Endodermal cell (in vitro differentiated cells): ENCODE data around the gene FRS2. TPM values are rescaled to one million over a fixed set of nuclear protein-coding genes. Genes with fewer than 3 reads are reported as not detected.

Experiments used
- DNase-seq: peaks from one replicate; pipeline ENCODE4 v3.0.0-alpha.2; 2017
- H3K27ac ChIP-seq: 2 replicates; pipeline ENCODE4 v1.5.1; 2013; ENCODE audit warnings: mild to moderate bottlenecking, low read depth, low read length, moderate library complexity
- H3K27me3 ChIP-seq: 2 replicates; pipeline ENCODE4 v1.6.1; 2013; ENCODE audit warnings: mild to moderate bottlenecking, low read length, moderate library complexity; ENCODE audit not compliant: insufficient read depth, control insufficient read depth, poor library complexity, severe bottlenecking
- H3K36me3 ChIP-seq: 2 replicates; pipeline ENCODE4 v1.7.0; 2013; ENCODE audit warnings: mild to moderate bottlenecking, low read length, moderate library complexity; ENCODE audit not compliant: control insufficient read depth, insufficient read depth
- H3K4me1 ChIP-seq: one replicate; pipeline ENCODE4 v1.7.0; 2013; ENCODE audit warnings: low read length; ENCODE audit not compliant: control insufficient read depth, insufficient read depth
- H3K4me3 ChIP-seq: 2 replicates; pipeline ENCODE4 v1.5.1; 2013; ENCODE audit warnings: mild to moderate bottlenecking, low read length, moderate library complexity
- H3K9ac ChIP-seq: 2 replicates; pipeline ENCODE4 v1.6.1; 2013; ENCODE audit warnings: mild to moderate bottlenecking, low read length, moderate library complexity; ENCODE audit not compliant: poor library complexity, severe bottlenecking; ENCODE audit errors: extremely low read depth
- H3K9me3 ChIP-seq: 2 replicates; pipeline ENCODE4 v1.6.1; 2013; ENCODE audit warnings: mild to moderate bottlenecking, low read length, moderate library complexity; ENCODE audit not compliant: control insufficient read depth
- H3K27ac Mint-ChIP-seq: 2 replicates; pipeline ENCODE4 v1.8.0; 2020; ENCODE audit warnings: mixed read lengths
- H3K27me3 Mint-ChIP-seq: 2 replicates; pipeline ENCODE4 v1.8.0; 2021; ENCODE audit warnings: mild to moderate bottlenecking, mixed read lengths; ENCODE audit not compliant: insufficient read depth
- H3K36me3 Mint-ChIP-seq: 2 replicates; pipeline ENCODE4 v1.8.0; 2020; ENCODE audit warnings: low read depth, mixed read lengths
- H3K4me1 Mint-ChIP-seq: 2 replicates; pipeline ENCODE4 v1.8.0; 2020; ENCODE audit warnings: mixed read lengths
- H3K4me3 Mint-ChIP-seq: 2 replicates; pipeline ENCODE4 v1.8.0; 2020; ENCODE audit warnings: mild to moderate bottlenecking, moderate library complexity, mixed read lengths
- H3K9me3 Mint-ChIP-seq: 2 replicates; pipeline ENCODE4 v1.8.0; 2020; ENCODE audit warnings: mild to moderate bottlenecking, mixed read lengths
- WGBS, 2 experiments: methylation state at CpG; one replicate each; pipeline versions ENCODE4 v1.1.5 to v1.1.7; 2013; ENCODE audit warnings: missing lambda C conversion rate in 2 of 2, mixed read lengths in 1 of 2; ENCODE audit not compliant: insufficient coverage in 1 of 2, insufficient read length in 1 of 2; 5-methylcytosine and 5-hydroxymethylcytosine counted together
- total RNA-seq, 2 donors: library from RNA; stranded (reverse); fragmentation: NEBNext Ultra II Directional in 1 of 2; extraction: Animal tissue kit (Norgen Biotek cat#: 25700) in 1 of 2; gene quantifications; 2 replicates in 1 of 2; 3 replicates in 1 of 2; pipeline ENCODE4 v1.2.1, GENCODE V29; 2021
- TF ChIP-seq, protein P1 (sequence below): fragments of 200-600 bp; sonication (generic); conservative IDR thresholded peaks from 2 replicates; pipeline ENCODE4 v1.5.0; 2021; ENCODE audit warnings: antibody characterized with exemption, mild to moderate bottlenecking

Gene FRS2
- total RNA-seq, 2 donors from 2014 or later: 63.1 to 65.8 TPM

DNA sequence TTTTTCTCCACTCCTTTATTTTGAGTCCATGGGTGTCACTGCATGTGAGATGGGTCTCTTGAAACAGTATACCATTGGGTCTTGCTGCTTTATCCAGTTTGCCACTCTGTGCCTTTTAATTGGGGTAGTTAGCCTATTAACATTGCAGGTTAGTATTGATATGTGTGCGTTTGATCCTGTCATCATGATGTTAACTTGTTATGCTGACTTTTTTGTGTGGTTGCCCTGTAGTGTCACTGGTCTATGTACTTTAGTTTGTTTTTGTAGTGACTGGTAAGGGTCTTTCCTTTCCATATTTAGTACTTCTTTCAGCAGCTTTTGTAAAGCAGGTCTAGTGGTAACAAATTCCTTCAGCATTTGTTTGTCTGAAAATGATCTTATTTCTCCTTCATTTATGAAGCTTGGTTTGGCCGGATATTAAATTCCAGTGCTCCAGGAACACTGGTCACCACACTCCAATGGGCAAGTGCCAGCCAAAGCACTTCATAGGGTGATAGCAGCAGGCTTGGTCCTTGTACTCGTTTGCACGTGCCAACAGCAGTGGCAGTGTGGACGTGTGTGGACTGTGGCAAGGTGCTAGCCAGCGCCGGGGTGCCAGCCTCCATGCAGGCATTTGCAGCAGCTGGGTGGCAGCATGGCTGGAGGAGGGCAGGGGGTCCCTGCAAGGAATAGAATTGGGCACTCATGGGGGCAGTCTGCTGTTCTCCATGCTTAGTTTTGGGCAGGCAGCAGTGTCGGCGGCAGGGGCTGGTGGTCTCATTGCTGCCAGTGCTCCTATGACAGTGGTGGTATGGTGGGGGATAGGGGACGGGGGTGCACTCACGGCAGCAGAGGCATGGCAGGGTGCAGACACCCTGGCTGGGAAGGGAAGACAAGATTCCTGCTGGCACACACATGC, 53.5 kb downstream of the FRS2 start:
- Mint-ChIP-seq H3K4me3 (no peak overlapping the region), H3K9me3 (peaks cover 41% of the 10 kb centered on the region), H3K27ac (peak overlapping the region; percentile 53), H3K4me1 (peaks cover 11% of the 10 kb centered on the region), H3K36me3 (peaks cover 30% of the 10 kb centered on the region), H3K27me3 (no peaks in the 10 kb centered on the region)
- peaks cover 22% of the 10 kb centered on the region for H3K9me3 ChIP-seq
- no peaks in the 10 kb centered on the region for H3K27me3 ChIP-seq
- WGBS, 2 experiments: 95 to 100% methylated on average over 6 to 11 of the region's 11 CpGs
- no peak overlapping the region for H3K9ac ChIP-seq
- H3K27ac ChIP-seq: no peak overlapping the region
- TF ChIP-seq, protein P1, sequence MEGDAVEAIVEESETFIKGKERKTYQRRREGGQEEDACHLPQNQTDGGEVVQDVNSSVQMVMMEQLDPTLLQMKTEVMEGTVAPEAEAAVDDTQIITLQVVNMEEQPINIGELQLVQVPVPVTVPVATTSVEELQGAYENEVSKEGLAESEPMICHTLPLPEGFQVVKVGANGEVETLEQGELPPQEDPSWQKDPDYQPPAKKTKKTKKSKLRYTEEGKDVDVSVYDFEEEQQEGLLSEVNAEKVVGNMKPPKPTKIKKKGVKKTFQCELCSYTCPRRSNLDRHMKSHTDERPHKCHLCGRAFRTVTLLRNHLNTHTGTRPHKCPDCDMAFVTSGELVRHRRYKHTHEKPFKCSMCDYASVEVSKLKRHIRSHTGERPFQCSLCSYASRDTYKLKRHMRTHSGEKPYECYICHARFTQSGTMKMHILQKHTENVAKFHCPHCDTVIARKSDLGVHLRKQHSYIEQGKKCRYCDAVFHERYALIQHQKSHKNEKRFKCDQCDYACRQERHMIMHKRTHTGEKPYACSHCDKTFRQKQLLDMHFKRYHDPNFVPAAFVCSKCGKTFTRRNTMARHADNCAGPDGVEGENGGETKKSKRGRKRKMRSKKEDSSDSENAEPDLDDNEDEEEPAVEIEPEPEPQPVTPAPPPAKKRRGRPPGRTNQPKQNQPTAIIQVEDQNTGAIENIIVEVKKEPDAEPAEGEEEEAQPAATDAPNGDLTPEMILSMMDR: no peak
- H3K4me3 ChIP-seq: no peak overlapping the region
- DNase-seq: no peak
- H3K36me3 ChIP-seq: peaks cover 4% of the 10 kb centered on the region
- H3K4me1 ChIP-seq: no peaks in the 10 kb centered on the region

DNA sequence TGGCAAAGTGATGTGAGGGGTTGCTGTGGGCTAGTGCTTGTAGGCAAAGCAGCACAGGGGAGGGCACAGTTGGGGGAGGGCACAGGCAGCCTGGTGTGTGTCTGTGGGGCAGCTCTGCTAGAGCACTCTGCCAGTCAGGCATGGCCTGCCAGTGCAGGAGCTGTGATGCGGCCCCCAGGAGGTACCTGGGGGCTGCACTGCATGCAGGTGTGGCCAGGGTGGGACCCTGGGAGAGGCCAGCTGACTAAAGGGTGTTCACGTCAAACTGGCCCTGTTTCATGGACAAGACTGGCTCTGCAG, 54.1 kb downstream of the FRS2 start:
- Histone ChIP-seq H3K9ac (no peak overlapping the region), H3K9me3 (peaks cover 16% of the 10 kb centered on the region), H3K27me3 (no peaks in the 10 kb centered on the region), H3K27ac (no peak overlapping the region), H3K4me1 (no peaks in the 10 kb centered on the region), H3K36me3 (peaks cover 4% of the 10 kb centered on the region), H3K4me3 (no peak overlapping the region)
- Mint-ChIP-seq H3K4me3 (no peak overlapping the region), H3K27me3 (no peaks in the 10 kb centered on the region), H3K4me1 (peaks cover 12% of the 10 kb centered on the region), H3K36me3 (peaks cover 25% of the 10 kb centered on the region), H3K27ac (peak overlapping the region; percentile 53), H3K9me3 (peaks cover 36% of the 10 kb centered on the region)
- DNase-seq: peak; percentile 55
- WGBS, 2 experiments: 93 to 100% methylated on average over 2 of the region's 2 CpGs
- TF ChIP-seq, protein P1: no peak

DNA sequence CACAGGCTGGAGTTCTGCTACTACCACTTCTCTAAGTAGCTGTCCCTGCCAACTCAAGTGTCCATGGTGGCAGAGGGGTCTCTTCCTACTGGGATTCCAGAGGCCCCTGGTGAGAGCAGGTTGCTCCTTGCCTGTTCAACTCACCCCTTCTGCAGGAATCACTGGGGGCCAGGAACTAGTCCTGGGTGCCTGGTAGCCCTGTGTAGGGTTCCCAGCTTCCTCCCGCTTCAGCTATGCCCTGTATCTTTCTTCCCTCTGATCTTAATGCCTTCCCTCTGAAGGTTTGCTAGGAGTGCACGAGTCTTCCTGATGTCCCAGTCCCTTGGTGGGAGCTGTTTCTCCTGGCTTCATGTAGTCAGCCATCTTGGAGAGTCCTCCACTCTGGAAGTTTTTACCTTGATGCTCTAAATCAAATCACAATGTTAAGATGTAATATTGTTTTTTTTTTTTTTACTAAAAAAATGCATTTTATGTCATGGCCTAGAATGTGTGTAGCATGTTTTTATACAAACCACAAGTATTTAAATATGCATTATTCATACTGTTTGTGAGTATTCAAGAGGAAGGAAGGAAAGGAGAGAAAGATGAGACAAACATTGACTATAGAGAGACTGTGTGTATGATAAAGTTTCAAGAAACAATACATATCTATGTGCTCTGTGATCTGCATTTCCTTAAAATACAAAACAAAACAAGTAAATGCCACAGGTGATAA, 54.7 kb downstream of the FRS2 start:
- Mint-ChIP-seq H3K27me3 (no peaks in the 10 kb centered on the region), H3K9me3 (peaks cover 31% of the 10 kb centered on the region), H3K4me3 (no peak overlapping the region), H3K27ac (peak overlapping the region; percentile 53), H3K4me1 (peaks cover 12% of the 10 kb centered on the region), H3K36me3 (peaks cover 18% of the 10 kb centered on the region)
- H3K27ac ChIP-seq: no peak overlapping the region
- H3K27me3 ChIP-seq: no peaks in the 10 kb centered on the region
- TF ChIP-seq, protein P1: no peak
- H3K4me3 ChIP-seq: no peak overlapping the region
- H3K36me3 ChIP-seq: peaks cover 4% of the 10 kb centered on the region
- no peak overlapping the region for H3K9ac ChIP-seq
- H3K9me3 ChIP-seq: peaks cover 11% of the 10 kb centered on the region
- no peaks in the 10 kb centered on the region for H3K4me1 ChIP-seq
- DNase-seq: no peak
- WGBS, 2 experiments: 96% methylated on average over 2 of the region's 2 CpGs; no CpG with 5 or more reads in 1 of the 2 experiments
